Measurements from ENCODE around the gene TRIM41. TPM values are rescaled to one million over a fixed set of nuclear protein-coding genes. Genes with fewer than 3 reads are reported as not detected.

The TRIM41 gene
- total RNA-seq, 1 donor from 2014 or later: 15.1 TPM

- Histone ChIP-seq H3K27me3 (ENCODE audit: control insufficient read depth in 3 of 3, insufficient read depth in 3 of 3, low read length in 3 of 3) (no peaks in the 10 kb centered on the region), H3K4me3 (ENCODE audit: low read length in 3 of 3) (no peak overlapping the region), H3K9ac (ENCODE audit: low read depth in 1 of 3, low read length in 3 of 3) (no peak overlapping the region), H3K9me3 (ENCODE audit: control insufficient read depth in 3 of 3, low read length in 3 of 3) (no peaks in the 10 kb centered on the region), H3K4me1 (ENCODE audit: control insufficient read depth in 3 of 3, insufficient read depth in 3 of 3, low read length in 3 of 3) (peaks cover 27 to 36% (median 29%) of the 10 kb centered on the region in 3 donors), H3K27ac (ENCODE audit: low read depth, low read length) (no peak overlapping the region), H3K36me3 (ENCODE audit: control insufficient read depth in 3 of 3, insufficient read depth in 3 of 3, low read length in 3 of 3) (no peaks in the 10 kb centered on the region)
Measured at GRCh38 chr5:181219262-181220177, 3.6 kb upstream of the TRIM41 start.

DNA sequence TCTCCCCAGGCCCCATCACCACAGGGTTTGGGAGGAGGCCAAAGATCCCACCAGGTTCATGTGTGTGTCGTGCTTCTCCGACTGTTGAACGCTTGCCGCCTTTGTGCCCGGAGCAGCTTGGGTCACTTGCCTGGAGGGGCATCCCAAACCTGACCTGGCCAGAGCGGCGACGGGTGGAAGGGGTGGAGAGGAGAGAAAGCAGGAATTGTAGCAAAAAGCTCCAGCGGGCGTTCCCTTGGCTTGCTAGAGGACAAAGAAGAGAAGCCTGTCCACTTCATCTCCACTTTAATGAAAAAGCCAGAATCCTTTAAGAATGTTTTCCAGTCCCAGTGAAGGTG is 2.9 kb upstream of the TRIM41 start:
- Histone ChIP-seq H3K9ac (ENCODE audit: low read depth in 1 of 3, low read length in 3 of 3) (no peak overlapping the region), H3K27me3 (ENCODE audit: control insufficient read depth in 3 of 3, insufficient read depth in 3 of 3, low read length in 3 of 3) (no peaks in the 10 kb centered on the region), H3K4me1 (ENCODE audit: control insufficient read depth in 3 of 3, insufficient read depth in 3 of 3, low read length in 3 of 3) (peaks cover 27 to 38% (median 30%) of the 10 kb centered on the region in 3 donors), H3K36me3 (ENCODE audit: control insufficient read depth in 3 of 3, insufficient read depth in 3 of 3, low read length in 3 of 3) (no peaks in the 10 kb centered on the region), H3K4me3 (ENCODE audit: low read length in 3 of 3) (no peak overlapping the region), H3K9me3 (ENCODE audit: control insufficient read depth in 3 of 3, low read length in 3 of 3) (no peaks in the 10 kb centered on the region), H3K27ac (ENCODE audit: low read depth, low read length) (no peak overlapping the region)

GRCh38 chr5:181221105-181221791 is 1.8 kb upstream of the TRIM41 start:
- H3K27me3 ChIP-seq (ENCODE audit: control insufficient read depth in 3 of 3, insufficient read depth in 3 of 3, low read length in 3 of 3): no peaks in the 10 kb centered on the region
- peak overlapping the region in 1 of 3 donors; percentile 94 for H3K9ac ChIP-seq (ENCODE audit: low read depth in 1 of 3, low read length in 3 of 3)
- no peak overlapping the region for H3K27ac ChIP-seq (ENCODE audit: low read depth, low read length)
- peaks cover 25 to 41% (median 32%) of the 10 kb centered on the region in 3 donors for H3K4me1 ChIP-seq (ENCODE audit: control insufficient read depth in 3 of 3, insufficient read depth in 3 of 3, low read length in 3 of 3)
- H3K9me3 ChIP-seq (ENCODE audit: control insufficient read depth in 3 of 3, low read length in 3 of 3): no peaks in the 10 kb centered on the region
- H3K36me3 ChIP-seq (ENCODE audit: control insufficient read depth in 3 of 3, insufficient read depth in 3 of 3, low read length in 3 of 3): no peaks in the 10 kb centered on the region
- H3K4me3 ChIP-seq (ENCODE audit: low read length in 3 of 3): no peak overlapping the region

DNA sequence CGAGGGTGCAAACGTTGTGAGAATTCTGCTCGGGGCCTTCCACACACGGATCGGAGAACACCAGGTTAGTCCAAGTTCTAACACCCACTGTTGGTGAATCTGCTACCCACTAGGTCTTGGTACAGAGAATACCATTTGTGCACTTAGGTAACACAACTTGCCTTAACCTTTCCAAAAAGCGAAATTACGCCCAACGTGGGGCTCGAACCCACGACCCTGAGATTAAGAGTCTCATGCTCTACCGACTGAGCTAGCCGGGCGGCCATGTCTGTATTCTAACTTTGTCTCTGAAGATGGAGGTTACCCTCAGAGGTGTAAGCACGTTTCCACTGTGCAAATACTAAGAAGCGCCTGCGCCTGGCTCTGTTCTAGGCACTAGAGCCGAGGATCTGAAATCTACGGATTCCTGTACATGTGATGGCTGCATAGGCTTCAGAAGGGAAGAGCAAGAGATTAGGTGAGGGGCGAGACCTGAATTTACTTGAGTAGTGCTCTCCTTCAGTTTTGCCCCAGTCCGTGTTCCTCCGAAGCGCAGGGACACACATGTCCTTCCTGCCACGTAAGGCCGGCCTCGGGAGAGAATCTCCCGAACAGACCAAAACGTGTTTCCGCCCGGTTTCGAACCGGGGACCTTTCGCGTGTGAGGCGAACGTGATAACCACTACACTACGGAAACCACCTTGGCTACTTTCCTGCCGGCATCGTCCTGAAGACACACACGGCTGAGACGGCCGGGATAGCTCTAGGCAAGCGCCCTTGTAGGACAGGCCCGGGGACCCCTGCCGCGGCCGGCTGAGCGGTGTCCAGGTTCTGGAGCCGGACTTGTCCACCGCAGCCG is 1.1 kb upstream of the TRIM41 start:
- peak overlapping the region; percentile 88 to 94 (median 91) for H3K9ac ChIP-seq (ENCODE audit: low read depth in 1 of 3, low read length in 3 of 3)
- peak overlapping the region; percentile 92 to 94 (median 93) for H3K4me3 ChIP-seq (ENCODE audit: low read length in 3 of 3)
- H3K4me1 ChIP-seq (ENCODE audit: control insufficient read depth in 3 of 3, insufficient read depth in 3 of 3, low read length in 3 of 3): peaks cover 24 to 39% (median 31%) of the 10 kb centered on the region in 3 donors
- H3K9me3 ChIP-seq (ENCODE audit: control insufficient read depth in 3 of 3, low read length in 3 of 3): no peaks in the 10 kb centered on the region
- H3K36me3 ChIP-seq (ENCODE audit: control insufficient read depth in 3 of 3, insufficient read depth in 3 of 3, low read length in 3 of 3): peaks cover 0 to 2% (median 1%) of the 10 kb centered on the region in 3 donors
- peak overlapping the region; percentile 92 for H3K27ac ChIP-seq (ENCODE audit: low read depth, low read length)
- H3K27me3 ChIP-seq (ENCODE audit: control insufficient read depth in 3 of 3, insufficient read depth in 3 of 3, low read length in 3 of 3): no peaks in the 10 kb centered on the region

- no peaks in the 10 kb centered on the region for H3K27me3 ChIP-seq (ENCODE audit: control insufficient read depth in 3 of 3, insufficient read depth in 3 of 3, low read length in 3 of 3)
- H3K27ac ChIP-seq (ENCODE audit: low read depth, low read length): peak overlapping the region; percentile 92
- H3K9me3 ChIP-seq (ENCODE audit: control insufficient read depth in 3 of 3, low read length in 3 of 3): no peaks in the 10 kb centered on the region
- peak overlapping the region; percentile 88 to 94 (median 91) for H3K9ac ChIP-seq (ENCODE audit: low read depth in 1 of 3, low read length in 3 of 3)
- peaks cover 18 to 33% (median 24%) of the 10 kb centered on the region in 3 donors for H3K4me1 ChIP-seq (ENCODE audit: control insufficient read depth in 3 of 3, insufficient read depth in 3 of 3, low read length in 3 of 3)
- peaks cover 0 to 3% (median 3%) of the 10 kb centered on the region in 3 donors for H3K36me3 ChIP-seq (ENCODE audit: control insufficient read depth in 3 of 3, insufficient read depth in 3 of 3, low read length in 3 of 3)
- H3K4me3 ChIP-seq (ENCODE audit: low read length in 3 of 3): peak overlapping the region; percentile 92 to 94 (median 93)
Measured at GRCh38 chr5:181222630-181223057, 437 bp upstream of the TRIM41 start.

DNA sequence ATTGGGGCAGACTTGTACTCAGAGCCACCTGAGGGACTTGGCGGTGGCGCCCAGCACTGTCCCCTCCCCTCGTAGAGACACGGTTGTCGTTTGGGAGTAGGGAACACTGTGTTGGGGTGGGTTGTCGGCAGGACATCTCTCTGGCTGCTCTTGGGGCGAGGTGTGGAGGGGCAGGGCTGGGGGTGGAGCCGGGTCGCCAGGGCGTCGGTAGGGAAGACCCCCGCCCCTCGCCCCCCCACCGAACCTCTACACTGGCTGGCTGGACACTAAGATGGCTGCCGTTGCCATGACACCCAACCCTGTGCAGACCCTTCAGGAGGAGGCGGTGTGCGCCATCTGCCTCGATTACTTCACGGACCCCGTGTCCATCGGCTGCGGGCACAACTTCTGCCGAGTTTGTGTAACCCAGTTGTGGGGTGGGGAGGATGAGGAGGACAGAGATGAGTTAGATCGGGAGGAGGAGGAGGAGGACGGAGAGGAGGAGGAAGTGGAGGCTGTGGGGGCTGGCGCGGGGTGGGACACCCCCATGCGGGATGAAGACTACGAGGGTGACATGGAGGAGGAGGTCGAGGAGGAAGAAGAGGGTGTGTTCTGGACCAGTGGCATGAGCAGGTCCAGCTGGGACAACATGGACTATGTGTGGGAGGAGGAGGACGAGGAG is 778 bp downstream of the TRIM41 start:
- peaks cover 16 to 28% (median 22%) of the 10 kb centered on the region in 3 donors for H3K4me1 ChIP-seq (ENCODE audit: control insufficient read depth in 3 of 3, insufficient read depth in 3 of 3, low read length in 3 of 3)
- peak overlapping the region; percentile 92 for H3K27ac ChIP-seq (ENCODE audit: low read depth, low read length)
- no peaks in the 10 kb centered on the region for H3K9me3 ChIP-seq (ENCODE audit: control insufficient read depth in 3 of 3, low read length in 3 of 3)
- peak overlapping the region; percentile 92 to 94 (median 93) for H3K4me3 ChIP-seq (ENCODE audit: low read length in 3 of 3)
- peaks cover 0 to 3% (median 3%) of the 10 kb centered on the region in 3 donors for H3K36me3 ChIP-seq (ENCODE audit: control insufficient read depth in 3 of 3, insufficient read depth in 3 of 3, low read length in 3 of 3)
- H3K27me3 ChIP-seq (ENCODE audit: control insufficient read depth in 3 of 3, insufficient read depth in 3 of 3, low read length in 3 of 3): no peaks in the 10 kb centered on the region
- H3K9ac ChIP-seq (ENCODE audit: low read depth in 1 of 3, low read length in 3 of 3): peak overlapping the region; percentile 88 to 94 (median 91)

DNA sequence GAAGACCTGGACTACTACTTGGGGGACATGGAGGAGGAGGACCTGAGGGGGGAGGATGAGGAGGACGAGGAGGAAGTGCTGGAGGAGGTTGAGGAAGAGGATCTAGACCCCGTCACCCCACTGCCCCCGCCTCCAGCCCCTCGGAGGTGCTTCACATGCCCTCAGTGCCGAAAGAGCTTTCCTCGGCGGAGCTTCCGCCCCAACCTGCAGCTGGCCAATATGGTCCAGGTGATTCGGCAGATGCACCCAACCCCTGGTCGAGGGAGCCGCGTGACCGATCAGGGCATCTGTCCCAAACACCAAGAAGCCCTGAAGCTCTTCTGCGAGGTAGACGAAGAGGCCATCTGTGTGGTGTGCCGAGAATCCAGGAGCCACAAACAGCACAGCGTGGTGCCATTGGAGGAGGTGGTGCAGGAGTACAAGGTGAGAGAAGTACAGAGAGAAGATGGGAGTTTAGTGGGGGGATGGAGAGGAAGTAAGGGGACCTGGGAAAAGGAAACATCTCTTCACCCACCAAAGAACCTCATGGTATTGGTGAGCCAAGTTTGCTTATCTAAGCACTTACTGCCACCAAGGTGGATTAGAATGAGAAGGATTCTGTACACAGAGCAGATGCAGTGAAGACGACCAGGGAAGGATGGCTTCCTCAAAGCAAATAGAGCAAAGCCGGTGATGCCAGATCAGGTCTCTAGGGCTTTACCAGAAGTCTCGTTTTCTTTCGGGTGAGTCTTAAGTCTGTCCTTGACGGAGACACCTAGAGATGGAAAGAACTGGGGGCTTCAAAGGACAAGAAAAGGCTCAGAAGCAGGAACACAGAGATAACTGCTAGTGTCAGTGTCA is 1.5 kb downstream of the TRIM41 start:
- Histone ChIP-seq H3K36me3 (ENCODE audit: control insufficient read depth in 3 of 3, insufficient read depth in 3 of 3, low read length in 3 of 3) (peaks cover 0 to 8% (median 7%) of the 10 kb centered on the region in 3 donors), H3K27ac (ENCODE audit: low read depth, low read length) (no peak overlapping the region), H3K9ac (ENCODE audit: low read depth in 1 of 3, low read length in 3 of 3) (peak overlapping the region in 2 of 3 donors; percentile 91 to 94), H3K9me3 (ENCODE audit: control insufficient read depth in 3 of 3, low read length in 3 of 3) (no peaks in the 10 kb centered on the region), H3K27me3 (ENCODE audit: control insufficient read depth in 3 of 3, insufficient read depth in 3 of 3, low read length in 3 of 3) (no peaks in the 10 kb centered on the region), H3K4me3 (ENCODE audit: low read length in 3 of 3) (peak overlapping the region; percentile 92 to 94 (median 93)), H3K4me1 (ENCODE audit: control insufficient read depth in 3 of 3, insufficient read depth in 3 of 3, low read length in 3 of 3) (peaks cover 16 to 28% (median 22%) of the 10 kb centered on the region in 3 donors)

DNA sequence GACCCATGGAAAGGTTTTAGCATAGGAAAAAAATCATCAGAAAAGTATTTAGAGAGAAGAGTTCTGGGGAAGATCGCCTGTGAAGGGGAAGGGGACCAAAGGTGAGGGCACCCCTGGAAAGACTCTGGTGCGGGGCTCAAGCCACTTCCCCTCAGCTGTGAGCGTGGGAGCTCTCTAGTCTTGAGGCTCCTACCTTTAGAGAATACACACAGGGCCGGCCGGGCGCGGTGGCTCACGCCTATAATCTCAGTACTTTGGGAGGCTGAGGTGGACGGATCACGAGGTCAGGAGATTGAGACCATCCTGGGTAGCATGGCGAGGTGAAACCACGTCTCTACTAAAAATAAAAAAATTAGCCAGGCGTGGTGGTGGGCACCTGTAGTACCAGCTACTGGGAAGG is 6.9 kb downstream of the TRIM41 start:
- H3K36me3 ChIP-seq (ENCODE audit: control insufficient read depth in 3 of 3, insufficient read depth in 3 of 3, low read length in 3 of 3): peaks cover 29 to 47% (median 37%) of the 10 kb centered on the region in 3 donors
- H3K9ac ChIP-seq (ENCODE audit: low read depth in 1 of 3, low read length in 3 of 3): no peak overlapping the region

More for the DNA sequence above, 6.9 kb downstream of the TRIM41 start:
- Histone ChIP-seq H3K9me3 (ENCODE audit: control insufficient read depth in 3 of 3, low read length in 3 of 3) (no peaks in the 10 kb centered on the region), H3K4me3 (ENCODE audit: low read length in 3 of 3) (no peak overlapping the region), H3K27me3 (ENCODE audit: control insufficient read depth in 3 of 3, insufficient read depth in 3 of 3, low read length in 3 of 3) (no peaks in the 10 kb centered on the region), H3K4me1 (ENCODE audit: control insufficient read depth in 3 of 3, insufficient read depth in 3 of 3, low read length in 3 of 3) (peaks cover 4 to 9% (median 7%) of the 10 kb centered on the region in 3 donors), H3K27ac (ENCODE audit: low read depth, low read length) (no peak overlapping the region)

Data from skeletal muscle tissue (tissue), 4 donors.